Cerebellar nuclear complex (tissue), 1 donor: ENCODE results near the gene TAS1R3.

Source experiments
- DNase-seq, 2 experiments: peaks; one replicate each; lab custom pipeline; 2025; lab: John Stamatoyannopoulos, UW

The TAS1R3 gene

DNA sequence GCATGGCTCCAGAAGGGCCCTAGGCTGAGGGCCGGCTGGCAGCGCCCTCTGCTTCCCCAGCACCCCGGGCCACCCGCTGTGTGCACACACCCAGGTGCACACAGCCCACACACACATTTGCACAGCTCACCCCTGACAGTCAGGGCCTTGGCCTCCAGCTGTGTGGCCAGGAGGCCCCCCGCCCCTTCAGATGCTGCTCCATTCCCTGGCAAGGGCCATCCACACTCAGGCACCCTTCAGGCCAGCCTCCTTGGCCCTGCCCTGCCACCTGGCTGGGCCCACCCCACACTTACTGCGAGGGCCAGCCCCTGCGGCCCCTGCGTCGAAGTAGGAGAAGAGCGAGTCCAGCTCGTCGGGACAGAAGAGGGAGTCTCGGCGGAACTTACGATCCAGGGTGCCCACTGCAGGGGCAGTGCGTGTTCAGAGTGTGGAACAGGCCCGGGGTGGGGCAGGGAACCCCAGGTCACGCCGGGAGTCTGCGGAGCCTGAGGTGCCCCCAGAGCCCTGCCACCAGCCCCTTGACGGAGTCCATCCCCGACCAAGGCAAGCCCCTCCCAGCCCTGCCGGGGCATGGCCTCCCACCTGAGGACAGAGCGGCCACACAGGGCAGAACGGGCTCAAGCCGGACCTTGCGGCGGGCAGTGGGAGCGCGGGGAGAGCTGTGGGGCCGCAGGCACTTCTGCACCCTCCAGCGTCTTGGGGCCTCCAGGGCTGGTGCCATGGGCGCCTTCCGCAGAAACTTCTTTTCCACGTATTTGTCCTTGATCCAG lies 35.7 kb upstream of the TAS1R3 start:
- no peak for DNase-seq

DNA sequence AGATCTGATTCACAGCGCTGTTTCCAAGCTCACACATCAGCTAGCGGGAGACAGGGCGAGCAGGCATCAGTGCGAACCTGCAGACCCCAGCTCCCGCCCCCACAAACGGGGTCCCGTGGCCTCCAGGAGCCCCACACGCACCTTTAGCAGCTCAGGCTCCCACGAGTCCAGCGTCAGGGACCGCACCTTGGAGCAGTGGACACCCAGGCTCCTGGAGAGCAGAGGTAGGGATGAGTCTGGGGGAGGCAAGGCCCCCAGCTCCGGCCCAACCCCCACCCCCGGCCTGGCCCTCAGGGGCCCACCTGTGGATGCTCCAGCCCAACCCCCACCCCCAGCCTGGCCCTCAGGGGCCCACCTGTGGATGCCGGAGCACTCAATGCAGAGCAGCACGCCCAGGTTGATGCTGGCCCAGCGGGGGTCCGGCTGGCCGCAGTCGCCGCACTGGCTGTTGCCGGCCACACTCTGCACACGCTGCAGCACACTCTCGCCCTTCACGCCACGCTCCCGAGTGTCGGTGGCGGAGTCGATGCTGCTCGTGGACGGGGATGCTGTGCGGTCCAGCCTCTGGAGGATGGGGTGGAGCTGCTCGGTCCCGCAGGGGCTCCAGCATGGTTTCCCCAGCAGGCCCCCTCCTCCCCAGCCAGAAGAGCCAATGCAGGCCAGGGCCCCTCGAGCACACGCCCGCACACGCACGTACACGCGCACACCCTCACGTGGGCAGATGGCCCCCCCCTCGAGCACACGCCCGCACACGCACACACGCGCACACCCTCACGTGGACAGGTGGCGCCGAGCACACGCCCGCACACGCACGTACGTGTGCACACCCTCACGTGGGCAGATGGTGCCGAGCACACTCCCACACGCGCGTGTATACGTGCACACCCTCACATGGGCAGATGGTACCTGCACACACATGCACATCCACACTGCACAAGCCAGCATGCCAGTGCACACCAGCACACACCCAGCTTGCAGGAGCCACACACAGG lies 34.7 kb upstream of the TAS1R3 start:
- DNase-seq = no peak

GRCh38 chr1:1297802-1298424 lies 33.2 kb upstream of the TAS1R3 start:
- DNase-seq = no peak

GRCh38 chr1:1298861-1299685 lies 32.0 kb upstream of the TAS1R3 start:
- peak in 1 of 2 experiments; percentile 31 for DNase-seq

- no peak for DNase-seq
Observed at GRCh38 chr1:1299686-1300351, 31.3 kb upstream of the TAS1R3 start.

DNA sequence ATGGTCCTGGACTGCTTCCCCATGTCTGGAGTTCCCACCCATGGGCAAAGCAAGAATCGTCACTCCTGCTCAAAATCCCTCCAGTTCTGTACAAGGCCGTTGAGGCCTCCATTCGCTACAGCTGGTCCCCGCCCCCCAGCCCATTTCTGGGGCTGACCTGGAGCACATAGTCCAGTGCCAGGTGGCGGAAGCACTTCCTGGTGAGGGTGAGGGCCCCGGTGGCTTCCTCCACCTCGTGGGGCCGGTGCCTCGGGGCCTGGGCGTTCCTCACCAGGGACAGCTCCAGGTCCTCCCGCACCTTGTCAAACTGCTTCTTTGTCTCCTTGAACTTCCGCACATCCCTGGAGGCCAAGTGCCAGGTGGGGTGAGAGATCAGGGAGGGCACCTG lies 30.7 kb upstream of the TAS1R3 start:
- no peak for DNase-seq

DNA sequence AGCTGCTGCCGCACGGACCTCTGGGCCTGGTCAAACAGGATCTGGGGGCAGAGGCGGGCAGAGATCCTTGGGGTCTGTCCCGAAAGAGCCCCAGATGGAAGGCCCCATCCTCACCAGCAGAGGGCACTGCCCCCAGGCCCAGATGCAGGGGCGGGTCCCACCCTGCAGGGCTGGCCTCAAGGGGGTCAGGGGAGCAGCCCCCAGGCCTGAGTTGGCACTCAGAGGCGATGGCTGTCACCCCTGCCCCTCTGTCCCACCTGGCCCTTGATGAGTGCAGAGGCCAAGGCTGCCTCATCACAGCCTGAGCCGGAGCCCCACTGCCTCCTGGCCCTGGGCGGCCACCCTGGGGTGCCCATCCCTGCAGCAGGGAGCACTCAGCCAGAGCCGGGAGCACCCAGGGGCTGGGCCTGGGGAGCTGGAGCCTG lies 29.1 kb upstream of the TAS1R3 start:
- no peak for DNase-seq

DNA sequence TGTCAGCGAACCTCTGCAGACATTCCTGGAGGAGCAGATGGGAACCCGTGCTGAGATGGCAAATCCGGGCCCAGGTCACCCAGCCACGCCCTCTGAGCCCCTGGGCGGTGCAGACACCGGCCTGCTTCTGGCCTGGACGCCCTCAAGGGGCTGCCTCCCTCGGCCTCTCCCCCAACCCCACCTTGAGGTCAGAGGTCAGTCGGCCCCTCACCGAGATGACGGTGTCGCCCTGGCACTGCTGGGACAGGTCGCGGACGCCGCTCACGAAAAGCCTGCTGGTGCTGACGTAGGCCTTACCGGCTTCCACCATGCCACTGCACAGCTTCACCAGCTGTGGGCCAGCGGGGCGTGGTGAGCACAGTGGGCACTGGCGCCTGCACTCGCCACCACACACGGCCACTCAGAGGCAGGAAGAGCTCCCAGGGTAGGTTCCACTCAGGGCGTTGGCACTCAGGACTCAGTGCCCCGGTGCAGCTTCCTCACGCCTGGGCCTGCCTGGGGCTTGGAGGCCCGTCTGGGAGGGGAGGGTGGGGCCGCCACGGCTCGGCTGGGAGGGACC lies 28.1 kb upstream of the TAS1R3 start:
- DNase-seq = no peak

- DNase-seq = no peak
Observed at GRCh38 chr1:1303736-1304135, 27.3 kb upstream of the TAS1R3 start.

GRCh38 chr1:1304331-1305299 lies 26.5 kb upstream of the TAS1R3 start:
- DNase-seq = peak; percentile 48 to 77

- DNase-seq = no peak
Observed at GRCh38 chr1:1305300-1306069, 25.6 kb upstream of the TAS1R3 start.

GRCh38 chr1:1306070-1306660 lies 24.9 kb upstream of the TAS1R3 start:
- no peak for DNase-seq

- no peak for DNase-seq
Observed at GRCh38 chr1:1306661-1307260, 24.3 kb upstream of the TAS1R3 start.

GRCh38 chr1:1307261-1307922 lies 23.7 kb upstream of the TAS1R3 start:
- DNase-seq = no peak

DNA sequence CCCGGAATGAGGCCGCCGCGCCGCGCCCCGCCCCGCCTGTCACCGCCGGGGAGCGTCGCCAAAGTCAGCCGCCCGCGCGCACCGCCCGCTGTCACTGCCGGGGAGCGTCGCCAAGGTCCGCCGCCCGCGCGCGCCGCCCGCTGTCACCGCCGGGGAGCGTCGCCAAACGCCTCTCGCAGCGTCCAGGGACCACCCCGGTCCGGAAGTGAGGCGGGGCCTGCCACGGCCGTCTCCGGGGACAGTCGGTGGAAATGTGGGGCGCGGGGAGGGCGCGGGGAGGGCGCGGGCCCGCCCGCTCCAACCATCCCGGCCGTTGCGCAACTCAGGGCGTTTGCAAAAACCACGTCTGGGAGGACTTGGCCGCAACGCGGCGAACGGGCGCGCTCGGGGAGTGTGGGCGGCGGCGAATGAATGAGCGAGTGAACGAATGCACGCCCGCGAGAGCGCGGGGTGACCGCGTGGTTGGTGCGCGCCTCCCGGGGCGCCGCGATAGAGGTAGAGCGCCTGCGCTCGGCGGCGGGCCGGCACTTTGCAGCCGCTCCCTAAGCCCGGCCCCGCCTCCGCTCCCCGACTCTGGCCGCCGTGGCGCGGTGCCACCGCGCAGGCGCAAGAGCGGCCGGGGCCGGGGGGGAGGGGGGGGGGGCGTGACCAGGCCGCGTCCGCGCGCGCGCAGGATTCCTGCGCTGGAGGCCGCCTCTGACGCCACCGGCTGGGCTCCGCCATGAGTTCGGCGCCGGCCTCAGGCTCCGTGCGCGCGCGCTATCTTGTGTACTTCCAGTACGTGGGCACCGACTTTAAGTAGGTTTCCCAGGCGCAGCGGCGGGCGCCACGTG lies 22.9 kb upstream of the TAS1R3 start, which contains the start of the genes ACAP3 and PUSL1:
TSS of gene ACAP3 (minus strand) at position 8 of the 833 bp plus-strand sequence. CDS start 115 bp downstream, outside the sequence.
TSS of gene PUSL1 (plus strand) at position 675 of the 833 bp plus-strand sequence. CDS start at position 722, 47 bp downstream.
- peak in 1 of 2 experiments; percentile 55 for DNase-seq

DNA sequence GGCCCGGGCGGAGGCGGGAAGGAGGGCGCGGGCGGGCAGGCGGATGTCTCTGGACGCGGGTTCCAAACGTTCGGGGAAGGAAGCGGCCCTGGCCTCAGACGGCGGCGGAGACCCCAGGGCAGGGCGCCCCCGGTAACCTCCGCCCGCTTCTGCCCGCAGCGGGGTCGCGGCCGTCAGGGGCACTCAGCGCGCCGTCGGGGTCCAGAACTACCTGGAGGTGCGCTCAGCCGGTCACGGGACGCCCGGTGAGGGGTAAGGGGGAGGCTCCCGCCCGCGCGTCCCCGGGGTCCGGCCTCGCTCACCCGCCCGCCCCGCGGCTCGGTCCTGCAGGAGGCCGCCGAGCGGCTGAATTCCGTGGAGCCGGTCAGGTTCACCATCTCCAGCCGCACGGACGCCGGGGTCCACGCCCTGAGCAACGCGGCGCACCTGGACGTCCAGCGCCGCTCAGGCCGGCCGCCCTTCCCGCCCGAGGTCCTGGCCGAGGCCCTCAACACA lies 22.3 kb upstream of the TAS1R3 start:
- DNase-seq = no peak
